IMR-90 (cell line): Measurements from ENCODE around the gene EGFR. TPM values are rescaled to one million over a fixed set of nuclear protein-coding genes. Genes with fewer than 3 reads are reported as not detected.

ENCODE experiments used
- ATAC-seq: fragments of 200-7000 bp; cut with Tn5 transposase; 2 replicates; pipeline ENCODE4 v1.9.1; 2020; ENCODE audit warnings: low read depth, mild to moderate bottlenecking, moderate library complexity
- BruUV-seq: library from RNA; stranded (reverse); fragments of 400-500 nt; replicated peaks from 2 replicates; lab custom pipeline; 2021; lab: Mats Ljungman, UMichigan
- CTCF ChIA-PET: fragments of 300-600 bp; formaldehyde crosslinking; extraction: SDS; loops from one replicate; lab custom pipeline; 2021; ENCODE audit warnings: antibody characterized with exemption; lab: Yijun Ruan, JAX
- POLR2A ChIA-PET: fragments of 300-600 bp; sonication (Branson Sonifier 250); formaldehyde crosslinking; loops from one replicate; lab custom pipeline; 2022; ENCODE audit warnings: antibody characterized with exemption; ENCODE audit not compliant: unreplicated experiment; lab: Charles Lee
- DNase-seq: peaks from one replicate; pipeline ENCODE4 v3.0.0; 2013
- H2AFZ ChIP-seq: replicated peaks from 2 replicates; pipeline ENCODE3; 2013; ENCODE audit warnings: low read length, mild to moderate bottlenecking; ENCODE audit not compliant: poor library complexity
- H2AK5ac ChIP-seq: 2 replicates; pipeline ENCODE4 v1.6.1; 2013; ENCODE audit warnings: low read depth, low read length, inconsistent platforms
- H2AK9ac ChIP-seq: replicated peaks from 2 replicates; pipeline ENCODE3; 2013; ENCODE audit warnings: mild to moderate bottlenecking, low read depth, low read length, moderate library complexity; ENCODE audit not compliant: poor library complexity
- H2BK120ac ChIP-seq: 2 replicates; pipeline ENCODE4 v1.6.1; 2013; ENCODE audit warnings: low read depth, low read length, inconsistent platforms
- H2BK15ac ChIP-seq: 3 replicates; pipeline ENCODE4 v1.6.1; 2013; ENCODE audit warnings: low read depth, low read length, inconsistent platforms
- H2BK20ac ChIP-seq: 2 replicates; pipeline ENCODE4 v1.6.1; 2013; ENCODE audit warnings: low read depth, mild to moderate bottlenecking, inconsistent platforms, low read length, moderate library complexity
- H2BK5ac ChIP-seq: 2 replicates; pipeline ENCODE4 v1.6.1; 2013; ENCODE audit warnings: mild to moderate bottlenecking, low read depth, low read length, inconsistent platforms; ENCODE audit not compliant: poor library complexity, severe bottlenecking
- H3K14ac ChIP-seq: replicated peaks from 2 replicates; pipeline ENCODE4 v1.6.1; 2013; ENCODE audit warnings: low read depth, low read length, inconsistent platforms
- H3K18ac ChIP-seq: 2 replicates; pipeline ENCODE4 v1.6.1; 2013; ENCODE audit warnings: low read depth, low read length, control low read depth
- H3K23ac ChIP-seq: 2 replicates; pipeline ENCODE4 v1.6.1; 2013; ENCODE audit warnings: low read depth, low read length, inconsistent platforms
- H3K27ac ChIP-seq: 2 replicates; pipeline ENCODE4 v1.5.1; 2013; ENCODE audit warnings: mild to moderate bottlenecking, control low read depth, low read length; ENCODE audit not compliant: insufficient read depth
- H3K27me3 ChIP-seq: 2 replicates; pipeline ENCODE4 v1.6.1; 2013; ENCODE audit warnings: low read length; ENCODE audit not compliant: control insufficient read depth, insufficient read depth
- H3K36me3 ChIP-seq: 2 replicates; pipeline ENCODE4 v1.6.1; 2013; ENCODE audit warnings: low read length, mixed read lengths; ENCODE audit not compliant: control insufficient read depth, insufficient read depth
- H3K4ac ChIP-seq: 2 replicates; pipeline ENCODE4 v1.6.1; 2013; ENCODE audit warnings: low read depth, low read length, inconsistent platforms
- H3K4me1 ChIP-seq: 2 replicates; pipeline ENCODE4 v1.6.1; 2013; ENCODE audit warnings: low read length, mixed read lengths; ENCODE audit not compliant: control insufficient read depth, insufficient read depth
- H3K4me2 ChIP-seq: 2 replicates; pipeline ENCODE4 v1.6.1; 2013; ENCODE audit warnings: low read depth, mild to moderate bottlenecking, control low read depth, low read length, moderate library complexity
- H3K4me3 ChIP-seq: 2 replicates; pipeline ENCODE4 v1.5.1; 2013; ENCODE audit warnings: low read depth, mild to moderate bottlenecking, control low read depth, low read length, moderate library complexity; ENCODE audit not compliant: insufficient read depth
- H3K56ac ChIP-seq: 2 replicates; pipeline ENCODE4 v1.6.1; 2013; ENCODE audit warnings: low read length, inconsistent platforms; ENCODE audit not compliant: insufficient read depth; ENCODE audit errors: extremely low read depth
- H3K79me1 ChIP-seq, 2 experiments: 2 replicates each; pipeline ENCODE4 v1.6.1; 2013; ENCODE audit warnings: low read length in 2 of 2, inconsistent platforms in 1 of 2, low read depth in 1 of 2
- H3K9ac ChIP-seq: 2 replicates; pipeline ENCODE4 v1.6.1; 2013; ENCODE audit warnings: low read depth, low read length, control low read depth
- H3K9me1 ChIP-seq: 2 replicates; pipeline ENCODE4 v1.6.1; 2013; ENCODE audit warnings: low read length, inconsistent platforms; ENCODE audit not compliant: insufficient read depth
- H3K9me3 ChIP-seq: 2 replicates; pipeline ENCODE4 v1.6.1; 2013; ENCODE audit warnings: low read length; ENCODE audit not compliant: control insufficient read depth, insufficient read depth
- H4K20me1 ChIP-seq: 2 replicates; pipeline ENCODE4 v1.6.1; 2013; ENCODE audit warnings: low read length, inconsistent platforms; ENCODE audit not compliant: insufficient read depth
- H4K5ac ChIP-seq: 2 replicates; pipeline ENCODE4 v1.6.1; 2013; ENCODE audit warnings: mild to moderate bottlenecking, low read depth, low read length, control low read depth
- H4K8ac ChIP-seq, 2 experiments: 2 replicates each; pipeline ENCODE4 v1.6.1; 2013; ENCODE audit warnings: low read depth in 2 of 2, low read length in 2 of 2, control low read depth in 1 of 2, inconsistent platforms in 1 of 2
- H4K91ac ChIP-seq: 2 replicates; pipeline ENCODE4 v1.6.1; 2013; ENCODE audit warnings: low read depth, low read length, inconsistent platforms; ENCODE audit not compliant: insufficient read depth
- BHLHE40 ChIP-seq: fragments of 150-350 bp; IDR thresholded peaks from 2 replicates; pipeline ENCODE4 v1.6.1; 2016; ENCODE audit warnings: mild to moderate bottlenecking, low read depth, low read length
- CEBPB ChIP-seq: IDR thresholded peaks from 2 replicates; pipeline ENCODE4 v1.6.1; 2012; ENCODE audit warnings: low read depth, low read length, improper control_type of control experiment
- CHD1 ChIP-seq: IDR thresholded peaks from 2 replicates; pipeline ENCODE4 v1.6.1; 2012; ENCODE audit warnings: low read depth, low read length, improper control_type of control experiment
- FOS ChIP-seq: fragments of 150-350 bp; IDR thresholded peaks from 2 replicates; pipeline ENCODE4 v1.6.1; 2016; ENCODE audit warnings: low read depth, low read length
- MAFK ChIP-seq: IDR thresholded peaks from 2 replicates; pipeline ENCODE4 v1.6.1; 2012; ENCODE audit warnings: low read depth, low read length, improper control_type of control experiment
- MAZ ChIP-seq: IDR thresholded peaks from 2 replicates; pipeline ENCODE4 v1.6.1; 2012; ENCODE audit warnings: low read depth, mild to moderate bottlenecking, low read length, improper control_type of control experiment, moderate library complexity, borderline replicate concordance
- MXI1 ChIP-seq: IDR thresholded peaks from 2 replicates; pipeline ENCODE4 v1.6.1; 2012; ENCODE audit warnings: low read depth, mild to moderate bottlenecking, low read length, moderate library complexity, borderline replicate concordance
- NFE2L2 ChIP-seq: fragments of 150-350 bp; IDR thresholded peaks from 2 replicates; pipeline ENCODE4 v1.6.1; 2016; ENCODE audit warnings: low read depth, mild to moderate bottlenecking, low read length
- POLR2A ChIP-seq: IDR thresholded peaks from 2 replicates; pipeline ENCODE4 v1.6.1; 2012; ENCODE audit warnings: mild to moderate bottlenecking, low read depth, low read length
- RAD21 ChIP-seq: IDR thresholded peaks from 2 replicates; pipeline ENCODE4 v1.6.1; 2012; ENCODE audit warnings: low read length, improper control_type of control experiment
- RCOR1 ChIP-seq: IDR thresholded peaks from 2 replicates; pipeline ENCODE4 v1.6.1; 2012; ENCODE audit warnings: mild to moderate bottlenecking, low read length, improper control_type of control experiment; ENCODE audit not compliant: insufficient replicate concordance
- RFX5 ChIP-seq: IDR thresholded peaks from 2 replicates; pipeline ENCODE4 v1.8.0; 2012; ENCODE audit warnings: low read depth, mild to moderate bottlenecking, low read length, moderate library complexity
- SMC3 ChIP-seq: fragments of 150-350 bp; IDR thresholded peaks from 2 replicates; pipeline ENCODE4 v1.6.1; 2016; ENCODE audit warnings: low read depth, mild to moderate bottlenecking, antibody characterized with exemption, low read length, moderate library complexity
- WGBS, 2 experiments: methylation state at CpG; one replicate each; pipeline versions ENCODE4 v1.1.5 to v1.1.7; 2013; ENCODE audit warnings: missing lambda C conversion rate in 2 of 2; ENCODE audit not compliant: insufficient read length in 1 of 2; ENCODE audit errors: extremely low coverage in 2 of 2; 5-methylcytosine and 5-hydroxymethylcytosine counted together
- dilution Hi-C: fragments of 300-500 bp; cut with HindIII; formaldehyde crosslinking; loops from one replicate; pipeline ENCODE4 v1.14.3; 2018; ENCODE audit warnings: low sequenced_read_pairs; ENCODE audit not compliant: unreplicated experiment
- in situ Hi-C: fragments of 300-500 bp; cut with MboI; formaldehyde crosslinking; loops from 3 replicates; pipeline ENCODE4 v1.14.3; 2019; ENCODE audit warnings: low sequenced_read_pairs, inconsistent platforms, mixed read lengths
- intact Hi-C: fragments of 100-400 bp; cut with micrococcal nuclease; formaldehyde crosslinking; loops from 2 replicates; pipeline ENCODE4 v1.10.0; 2022
- polyA plus RNA-seq, 3 experiments: library from polyadenylated mRNA; depleted of rRNA; stranded (reverse); fragments of >200 nt; gene quantifications; 2 replicates each; pipeline ENCODE4 v1.2.3, GENCODE V29; 2012; ENCODE audit warnings: low replicate concordance in 1 of 3
- total RNA-seq: library from RNA; depleted of rRNA; stranded (reverse); fragments of >200 nt; gene quantifications from 2 replicates; pipeline ENCODE4 v1.2.3, GENCODE V29; 2012
- TF ChIP-seq, protein P1 (sequence below): fragments of 150-350 bp; IDR thresholded peaks from 2 replicates; pipeline ENCODE4 v1.6.1; 2017; ENCODE audit warnings: mild to moderate bottlenecking, antibody characterized with exemption, low read length, low read depth
- TF ChIP-seq, protein P2 (sequence below): fragments of 150-350 bp; IDR thresholded peaks from 2 replicates; pipeline ENCODE4 v1.6.1; 2016; ENCODE audit warnings: low read depth, mild to moderate bottlenecking, low read length, moderate library complexity, borderline replicate concordance
- TF ChIP-seq, protein P3 (sequence below): conservative IDR thresholded peaks from 2 replicates; pipeline ENCODE4 v1.5.1; 2012; ENCODE audit warnings: mild to moderate bottlenecking, low read depth, low read length, improper control_type of control experiment

EGFR gene
- total and polyA plus RNA-seq, 2 of the 4 experiments (the other 2 are of a cell fraction): 36.9 to 60.4 TPM

DNA sequence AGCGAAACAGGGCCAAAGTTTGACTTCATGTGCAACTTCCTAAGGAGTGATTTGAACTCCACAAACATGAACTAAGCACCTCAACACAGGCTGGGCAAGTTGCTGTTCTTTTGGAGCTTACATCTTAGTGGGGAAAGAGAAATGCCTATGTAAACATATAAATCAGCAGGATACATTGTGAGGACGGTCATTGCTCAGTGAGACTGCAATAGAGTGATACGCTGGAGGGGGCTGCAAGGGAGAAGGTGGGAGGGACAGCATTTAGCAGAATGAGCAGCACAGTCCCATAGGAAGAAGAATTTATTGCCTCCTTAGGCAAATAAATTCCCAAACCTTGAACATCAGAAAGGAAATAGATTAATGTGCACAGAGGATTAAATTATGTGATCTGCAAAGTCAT lies 90.0 kb downstream of the EGFR start:
- Histone ChIP-seq H3K56ac (no peak overlapping the region), H3K27ac (no peak overlapping the region), H3K9me1 (peaks cover 45% of the 10 kb centered on the region), H3K9me3 (no peaks in the 10 kb centered on the region), H2BK120ac (peak overlapping the region; percentile 25; the same call in 1 of the 2 replicates), H2BK5ac (peak overlapping the region; percentile 15), H3K36me3 (no peaks in the 10 kb centered on the region), H3K14ac (peak overlapping the region; percentile 72), H4K5ac (peak overlapping the region; percentile 19; the same call in 1 of the 2 replicates), H3K79me1 (peaks cover 52 to 89% of the 10 kb centered on the region in 2 experiments), H3K4me3 (no peak overlapping the region), H4K8ac (peak overlapping the region in 1 of 2 experiments; percentile 4; a peak in 1 of 4 replicates), H3K9ac (no peak overlapping the region), H2AK5ac (no peak overlapping the region), H4K20me1 (peaks cover 55% of the 10 kb centered on the region), H2AFZ (no peak overlapping the region), H3K18ac (peak overlapping the region; percentile 51; the same call in 1 of the 2 replicates), H2AK9ac (no peak overlapping the region), H2BK20ac (peak overlapping the region; percentile 21), H3K4me2 (no peak overlapping the region), H3K4me1 (peaks cover 44% of the 10 kb centered on the region), H3K23ac (peak overlapping the region; percentile 58), H2BK15ac (0 out of 3 replicates have a peak overlapping the region, but pooled peaks have one; percentile 5), H3K27me3 (no peaks in the 10 kb centered on the region), H4K91ac (0 out of 2 replicates have a peak overlapping the region, but pooled peaks have one; percentile 9), H3K4ac (peak overlapping the region; percentile 30)
- ATAC-seq: no peak
- no TSS peak for BruUV-seq
- in situ Hi-C loops: no loop called here
- DNase-seq: no peak
- CTCF ChIA-PET: interaction anchor here (1.4 to 1.7 kb wide), 2 partner anchors 20 to 147 kb away, joined by 3 to 5 read pairs; no protein-coding TSS in a partner anchor
- dilution Hi-C loops: no loop called here
- no peak for TF ChIP-seq MXI1
- no peak for TF ChIP-seq BHLHE40
- TF ChIP-seq RAD21: no peak
- TF ChIP-seq MAZ: no peak
- TF ChIP-seq, protein P1, sequence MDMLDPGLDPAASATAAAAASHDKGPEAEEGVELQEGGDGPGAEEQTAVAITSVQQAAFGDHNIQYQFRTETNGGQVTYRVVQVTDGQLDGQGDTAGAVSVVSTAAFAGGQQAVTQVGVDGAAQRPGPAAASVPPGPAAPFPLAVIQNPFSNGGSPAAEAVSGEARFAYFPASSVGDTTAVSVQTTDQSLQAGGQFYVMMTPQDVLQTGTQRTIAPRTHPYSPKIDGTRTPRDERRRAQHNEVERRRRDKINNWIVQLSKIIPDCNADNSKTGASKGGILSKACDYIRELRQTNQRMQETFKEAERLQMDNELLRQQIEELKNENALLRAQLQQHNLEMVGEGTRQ: no peak
- TF ChIP-seq POLR2A: no peak
- no peak for TF ChIP-seq CHD1
- TF ChIP-seq, protein P2, sequence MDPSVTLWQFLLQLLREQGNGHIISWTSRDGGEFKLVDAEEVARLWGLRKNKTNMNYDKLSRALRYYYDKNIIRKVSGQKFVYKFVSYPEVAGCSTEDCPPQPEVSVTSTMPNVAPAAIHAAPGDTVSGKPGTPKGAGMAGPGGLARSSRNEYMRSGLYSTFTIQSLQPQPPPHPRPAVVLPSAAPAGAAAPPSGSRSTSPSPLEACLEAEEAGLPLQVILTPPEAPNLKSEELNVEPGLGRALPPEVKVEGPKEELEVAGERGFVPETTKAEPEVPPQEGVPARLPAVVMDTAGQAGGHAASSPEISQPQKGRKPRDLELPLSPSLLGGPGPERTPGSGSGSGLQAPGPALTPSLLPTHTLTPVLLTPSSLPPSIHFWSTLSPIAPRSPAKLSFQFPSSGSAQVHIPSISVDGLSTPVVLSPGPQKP: no peak
- TF ChIP-seq NFE2L2: no peak
- TF ChIP-seq CEBPB: no peak
- TF ChIP-seq MAFK: no peak
- TF ChIP-seq SMC3: no peak
- no peak for TF ChIP-seq RCOR1
- TF ChIP-seq, protein P3, sequence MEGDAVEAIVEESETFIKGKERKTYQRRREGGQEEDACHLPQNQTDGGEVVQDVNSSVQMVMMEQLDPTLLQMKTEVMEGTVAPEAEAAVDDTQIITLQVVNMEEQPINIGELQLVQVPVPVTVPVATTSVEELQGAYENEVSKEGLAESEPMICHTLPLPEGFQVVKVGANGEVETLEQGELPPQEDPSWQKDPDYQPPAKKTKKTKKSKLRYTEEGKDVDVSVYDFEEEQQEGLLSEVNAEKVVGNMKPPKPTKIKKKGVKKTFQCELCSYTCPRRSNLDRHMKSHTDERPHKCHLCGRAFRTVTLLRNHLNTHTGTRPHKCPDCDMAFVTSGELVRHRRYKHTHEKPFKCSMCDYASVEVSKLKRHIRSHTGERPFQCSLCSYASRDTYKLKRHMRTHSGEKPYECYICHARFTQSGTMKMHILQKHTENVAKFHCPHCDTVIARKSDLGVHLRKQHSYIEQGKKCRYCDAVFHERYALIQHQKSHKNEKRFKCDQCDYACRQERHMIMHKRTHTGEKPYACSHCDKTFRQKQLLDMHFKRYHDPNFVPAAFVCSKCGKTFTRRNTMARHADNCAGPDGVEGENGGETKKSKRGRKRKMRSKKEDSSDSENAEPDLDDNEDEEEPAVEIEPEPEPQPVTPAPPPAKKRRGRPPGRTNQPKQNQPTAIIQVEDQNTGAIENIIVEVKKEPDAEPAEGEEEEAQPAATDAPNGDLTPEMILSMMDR: no peak
- no peak for TF ChIP-seq RFX5
- TF ChIP-seq FOS: no peak
- intact Hi-C loops: no loop called here
- POLR2A ChIA-PET: interaction anchor here (0.5 kb wide), 1 partner anchor 148 kb away, joined by 3 read pairs; no protein-coding TSS in a partner anchor
- no CpG with 5 or more reads among the region's 3 CpGs for WGBS, 2 experiments
